ENCODE data around the gene CAPS2.

The CAPS2 gene

DNA sequence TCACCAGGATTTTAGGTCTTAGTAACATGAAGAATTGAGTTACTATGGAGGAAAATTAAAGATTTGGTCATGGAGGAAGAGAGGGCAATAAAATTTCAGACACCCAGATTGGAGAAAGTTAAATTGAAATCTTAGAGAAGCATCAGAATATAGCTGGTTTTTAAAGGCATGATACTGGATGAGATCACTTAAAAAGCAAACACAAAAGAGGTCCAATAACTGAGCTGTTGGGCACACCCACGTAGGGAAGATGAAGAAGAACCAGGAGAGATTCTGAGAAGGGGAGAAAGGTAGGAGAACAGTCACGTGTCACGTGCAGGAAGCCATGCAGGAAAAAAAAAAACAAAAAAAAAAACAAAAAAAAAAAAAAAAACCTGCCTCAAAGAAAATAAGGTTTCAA, 18.8 kb downstream of the CAPS2 start:
- no peak for TF ChIP-seq SIN3A (IDR thresholded peaks at IDR 0.05; ENCODE audit: borderline replicate concordance, insufficient read depth, low read length)

DNA sequence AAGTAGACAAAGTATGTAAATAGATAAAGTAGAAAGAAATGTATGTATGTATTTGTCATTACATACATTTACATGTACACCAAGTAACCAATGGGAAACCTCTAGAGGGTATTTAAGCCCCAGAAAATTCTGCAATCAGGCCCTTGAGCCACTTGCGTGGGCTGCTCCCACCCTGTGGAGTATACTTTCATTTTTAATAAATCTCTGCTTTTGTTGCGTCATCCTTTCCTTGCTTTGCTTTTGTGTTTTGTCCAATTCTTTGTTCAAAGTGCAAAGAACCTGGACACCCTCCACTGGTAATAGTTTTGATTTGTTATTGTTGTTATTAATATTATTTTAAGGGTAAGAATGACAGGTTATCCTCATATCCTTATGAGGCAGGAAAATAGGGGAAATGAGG, 21.8 kb downstream of the CAPS2 start:
- TF ChIP-seq POLR2AphosphoS5 (IDR thresholded peaks at IDR 0.05; ENCODE audit: low read depth, low read length) (no peak), TAF1 (IDR thresholded peaks at IDR 0.05; ENCODE audit: borderline replicate concordance, insufficient read depth, low read length) (no peak), SIN3A (IDR thresholded peaks at IDR 0.05; ENCODE audit: borderline replicate concordance, insufficient read depth, low read length) (no peak)

DNA sequence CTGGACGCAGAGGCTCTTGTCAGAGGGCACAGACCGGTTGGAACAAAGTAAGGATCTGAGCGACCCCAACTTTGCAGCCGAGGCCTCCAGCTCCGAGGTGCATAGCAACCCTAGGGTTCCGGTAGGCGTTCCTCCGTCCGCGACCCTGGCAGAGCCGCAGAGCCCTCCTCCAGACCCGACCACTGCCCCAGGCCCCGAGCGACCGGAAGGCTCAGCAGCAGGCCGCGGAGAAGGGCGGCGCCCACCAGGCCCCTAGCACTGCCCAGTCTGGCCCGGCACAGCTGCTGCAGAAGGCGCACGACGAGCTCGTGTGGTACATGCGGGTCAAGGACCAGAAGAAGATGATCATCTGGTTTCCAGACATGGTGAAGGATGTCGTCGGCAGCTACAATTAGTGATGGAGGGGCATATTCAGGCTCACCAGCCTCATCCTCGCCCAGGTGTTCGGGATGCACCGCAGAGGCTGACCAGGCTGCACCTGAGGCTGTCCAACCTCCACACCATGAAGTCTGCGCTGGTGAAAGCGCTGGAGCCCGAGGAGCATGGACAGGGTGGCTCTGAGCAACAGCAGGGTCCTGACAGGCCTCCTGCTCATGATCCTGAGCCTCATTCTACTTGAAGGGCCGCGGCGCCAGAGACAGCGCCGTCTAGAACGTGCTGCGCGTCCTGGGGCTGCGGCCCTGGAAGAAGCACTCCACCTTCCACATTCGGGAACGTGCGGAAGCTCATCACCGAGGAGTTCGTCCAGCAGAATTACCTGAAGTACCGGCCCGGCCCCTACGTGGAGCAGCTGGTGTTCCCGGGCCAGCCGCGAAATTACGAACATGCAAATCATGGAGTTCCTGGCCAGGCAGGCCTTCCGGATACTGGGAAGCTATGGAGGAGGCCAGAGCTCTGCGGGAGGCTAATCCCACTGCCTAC, 24.5 kb downstream of the CAPS2 start:
- TF ChIP-seq TAF1 (IDR thresholded peaks at IDR 0.05; ENCODE audit: borderline replicate concordance, insufficient read depth, low read length) (no peak), SIN3A (IDR thresholded peaks at IDR 0.05; ENCODE audit: borderline replicate concordance, insufficient read depth, low read length) (no peak), POLR2AphosphoS5 (IDR thresholded peaks at IDR 0.05; ENCODE audit: low read depth, low read length) (no peak), FOXP2 (optimal IDR thresholded peaks at IDR 0.05; ENCODE audit: borderline replicate concordance, extremely low read depth, extremely low read length, insufficient read depth) (no peak)
- TF ChIP-seq, protein P1, sequence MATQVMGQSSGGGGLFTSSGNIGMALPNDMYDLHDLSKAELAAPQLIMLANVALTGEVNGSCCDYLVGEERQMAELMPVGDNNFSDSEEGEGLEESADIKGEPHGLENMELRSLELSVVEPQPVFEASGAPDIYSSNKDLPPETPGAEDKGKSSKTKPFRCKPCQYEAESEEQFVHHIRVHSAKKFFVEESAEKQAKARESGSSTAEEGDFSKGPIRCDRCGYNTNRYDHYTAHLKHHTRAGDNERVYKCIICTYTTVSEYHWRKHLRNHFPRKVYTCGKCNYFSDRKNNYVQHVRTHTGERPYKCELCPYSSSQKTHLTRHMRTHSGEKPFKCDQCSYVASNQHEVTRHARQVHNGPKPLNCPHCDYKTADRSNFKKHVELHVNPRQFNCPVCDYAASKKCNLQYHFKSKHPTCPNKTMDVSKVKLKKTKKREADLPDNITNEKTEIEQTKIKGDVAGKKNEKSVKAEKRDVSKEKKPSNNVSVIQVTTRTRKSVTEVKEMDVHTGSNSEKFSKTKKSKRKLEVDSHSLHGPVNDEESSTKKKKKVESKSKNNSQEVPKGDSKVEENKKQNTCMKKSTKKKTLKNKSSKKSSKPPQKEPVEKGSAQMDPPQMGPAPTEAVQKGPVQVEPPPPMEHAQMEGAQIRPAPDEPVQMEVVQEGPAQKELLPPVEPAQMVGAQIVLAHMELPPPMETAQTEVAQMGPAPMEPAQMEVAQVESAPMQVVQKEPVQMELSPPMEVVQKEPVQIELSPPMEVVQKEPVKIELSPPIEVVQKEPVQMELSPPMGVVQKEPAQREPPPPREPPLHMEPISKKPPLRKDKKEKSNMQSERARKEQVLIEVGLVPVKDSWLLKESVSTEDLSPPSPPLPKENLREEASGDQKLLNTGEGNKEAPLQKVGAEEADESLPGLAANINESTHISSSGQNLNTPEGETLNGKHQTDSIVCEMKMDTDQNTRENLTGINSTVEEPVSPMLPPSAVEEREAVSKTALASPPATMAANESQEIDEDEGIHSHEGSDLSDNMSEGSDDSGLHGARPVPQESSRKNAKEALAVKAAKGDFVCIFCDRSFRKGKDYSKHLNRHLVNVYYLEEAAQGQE (IDR thresholded peaks at IDR 0.05; ENCODE audit: insufficient read depth in 1 of 2, low read depth in 2 of 2, low read length in 2 of 2): no peak

DNA sequence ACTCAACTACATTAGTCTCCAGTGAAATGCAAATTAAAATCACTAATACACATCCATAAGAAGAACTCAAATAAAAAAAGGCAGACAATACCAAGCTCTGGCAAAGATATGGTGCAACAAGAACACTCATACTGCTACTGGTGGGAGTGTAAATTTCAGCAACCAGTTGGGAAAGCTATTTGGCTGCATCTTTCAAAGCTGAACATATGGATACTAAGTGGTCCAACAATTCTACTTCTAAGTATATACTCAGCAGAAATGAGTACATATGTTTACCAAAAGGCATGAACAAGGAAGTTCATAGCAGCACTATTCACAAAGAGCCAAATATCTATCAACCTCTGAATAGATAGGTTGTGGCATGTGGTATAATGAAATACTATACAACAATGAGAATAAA, 27.3 kb downstream of the CAPS2 start:
- TF ChIP-seq SIN3A (IDR thresholded peaks at IDR 0.05; ENCODE audit: borderline replicate concordance, insufficient read depth, low read length) (no peak), TAF1 (IDR thresholded peaks at IDR 0.05; ENCODE audit: borderline replicate concordance, insufficient read depth, low read length) (no peak), POLR2AphosphoS5 (IDR thresholded peaks at IDR 0.05; ENCODE audit: low read depth, low read length) (no peak), FOXP2 (optimal IDR thresholded peaks at IDR 0.05; ENCODE audit: borderline replicate concordance, extremely low read depth, extremely low read length, insufficient read depth) (no peak)
- TF ChIP-seq, protein P1 (IDR thresholded peaks at IDR 0.05; ENCODE audit: insufficient read depth in 1 of 2, low read depth in 2 of 2, low read length in 2 of 2): no peak

DNA sequence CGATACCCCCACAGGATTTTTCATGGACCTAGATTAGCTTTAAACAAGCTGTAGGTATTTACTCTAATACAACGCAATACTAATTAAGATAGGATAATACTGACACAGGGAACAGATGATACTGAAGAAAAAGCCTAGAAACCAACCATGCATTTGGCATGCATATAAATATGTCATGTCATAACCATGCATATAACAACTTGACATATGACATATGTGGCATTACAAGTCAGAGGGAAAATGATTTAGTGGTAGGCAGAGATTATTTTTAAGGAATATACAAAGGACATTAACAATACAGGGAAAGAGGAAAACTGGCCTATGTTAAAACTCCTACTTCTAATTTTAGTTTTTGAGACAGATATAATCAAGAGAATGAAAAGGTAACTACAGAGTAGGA, 27.9 kb downstream of the CAPS2 start:
- TF ChIP-seq POLR2AphosphoS5 (IDR thresholded peaks at IDR 0.05; ENCODE audit: low read depth, low read length): no peak
- TF ChIP-seq, protein P1 (IDR thresholded peaks at IDR 0.05; ENCODE audit: insufficient read depth in 1 of 2, low read depth in 2 of 2, low read length in 2 of 2): no peak
- TF ChIP-seq TAF1 (IDR thresholded peaks at IDR 0.05; ENCODE audit: borderline replicate concordance, insufficient read depth, low read length): no peak
- TF ChIP-seq FOXP2 (optimal IDR thresholded peaks at IDR 0.05; ENCODE audit: borderline replicate concordance, extremely low read depth, extremely low read length, insufficient read depth): no peak
- TF ChIP-seq SIN3A (IDR thresholded peaks at IDR 0.05; ENCODE audit: borderline replicate concordance, insufficient read depth, low read length): no peak

DNA sequence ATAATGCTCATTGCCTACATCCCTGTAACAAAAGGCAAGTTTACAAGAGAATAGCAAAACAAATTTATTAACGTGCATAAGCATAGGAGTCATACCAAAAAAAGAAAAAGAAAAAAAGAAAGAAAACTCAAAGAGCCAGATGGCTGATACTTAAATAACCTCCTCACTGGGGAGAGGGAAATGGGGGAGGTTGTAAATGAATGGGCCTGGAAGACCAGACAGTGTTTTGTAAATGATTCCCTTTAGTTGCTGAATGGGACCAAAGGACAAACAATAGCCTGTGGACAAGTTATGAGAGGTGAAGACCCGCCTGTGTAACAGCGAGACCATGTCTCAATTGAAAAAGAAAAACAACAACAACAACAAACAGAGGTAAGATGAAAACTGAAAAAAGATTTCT, 35.3 kb downstream of the CAPS2 start:
- TF ChIP-seq POLR2AphosphoS5 (IDR thresholded peaks at IDR 0.05; ENCODE audit: low read depth, low read length): no peak

Data from PFSK-1 (cell line).